Measurements from ENCODE around the gene LRP11.

DNA sequence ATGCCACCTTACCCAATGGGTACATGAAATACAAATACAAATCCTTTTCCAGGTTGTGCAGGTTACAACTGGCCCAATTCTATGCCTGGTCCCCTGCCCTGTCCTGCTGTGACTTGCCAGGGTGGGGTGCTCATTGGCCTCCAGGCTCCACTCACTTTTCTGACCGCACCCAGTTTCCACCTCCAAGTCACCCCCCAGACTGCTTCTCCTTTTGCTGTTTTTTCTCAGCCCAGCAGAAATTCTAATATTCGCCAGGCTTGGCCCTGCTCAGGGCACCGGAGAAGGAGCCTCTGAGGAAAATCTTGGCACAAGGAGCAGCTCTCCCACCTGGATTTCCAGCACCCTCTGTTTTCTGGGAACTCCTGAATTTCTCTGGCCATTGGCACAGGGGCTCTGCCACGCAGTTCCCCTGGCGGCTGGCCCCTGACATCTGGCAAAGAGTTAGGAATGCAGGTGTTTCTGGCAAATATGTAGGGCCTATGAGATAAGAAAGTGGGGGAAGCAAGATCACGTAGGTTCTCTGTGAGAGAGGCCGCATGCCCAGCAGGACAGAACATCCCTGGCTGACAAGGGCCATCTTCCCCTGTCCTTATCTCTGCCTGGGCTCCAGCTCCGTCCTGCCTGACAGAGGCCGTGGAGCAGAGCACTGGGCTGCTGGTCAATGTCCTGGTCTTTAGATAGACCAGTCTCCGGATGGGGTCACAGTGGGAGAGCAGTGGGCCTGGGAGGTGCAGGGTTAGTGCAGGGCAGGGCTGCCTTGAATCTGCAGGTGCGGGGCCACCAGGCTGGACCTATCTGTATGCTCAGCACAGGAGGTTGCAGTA, 36.7 kb upstream of the LRP11 start:
- TF ChIP-seq, protein P1, sequence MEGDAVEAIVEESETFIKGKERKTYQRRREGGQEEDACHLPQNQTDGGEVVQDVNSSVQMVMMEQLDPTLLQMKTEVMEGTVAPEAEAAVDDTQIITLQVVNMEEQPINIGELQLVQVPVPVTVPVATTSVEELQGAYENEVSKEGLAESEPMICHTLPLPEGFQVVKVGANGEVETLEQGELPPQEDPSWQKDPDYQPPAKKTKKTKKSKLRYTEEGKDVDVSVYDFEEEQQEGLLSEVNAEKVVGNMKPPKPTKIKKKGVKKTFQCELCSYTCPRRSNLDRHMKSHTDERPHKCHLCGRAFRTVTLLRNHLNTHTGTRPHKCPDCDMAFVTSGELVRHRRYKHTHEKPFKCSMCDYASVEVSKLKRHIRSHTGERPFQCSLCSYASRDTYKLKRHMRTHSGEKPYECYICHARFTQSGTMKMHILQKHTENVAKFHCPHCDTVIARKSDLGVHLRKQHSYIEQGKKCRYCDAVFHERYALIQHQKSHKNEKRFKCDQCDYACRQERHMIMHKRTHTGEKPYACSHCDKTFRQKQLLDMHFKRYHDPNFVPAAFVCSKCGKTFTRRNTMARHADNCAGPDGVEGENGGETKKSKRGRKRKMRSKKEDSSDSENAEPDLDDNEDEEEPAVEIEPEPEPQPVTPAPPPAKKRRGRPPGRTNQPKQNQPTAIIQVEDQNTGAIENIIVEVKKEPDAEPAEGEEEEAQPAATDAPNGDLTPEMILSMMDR (conservative IDR thresholded peaks at IDR 0.05; ENCODE audit: low read length) = no peak
- no peak for TF ChIP-seq EZH2phosphoT487 (IDR thresholded peaks at IDR 0.05; ENCODE audit: borderline replicate concordance, low read depth, low read length)

Data from OCI-LY7 (cell line).